HG02763 (cell line): ENCODE data around the gene STEAP1B.
"Not testable (repeated sequence)": the region's sequence is repeated elsewhere in the genome, so short reads cannot be mapped to it uniquely, and the experiment has no call there.

Source experiments
- ATAC-seq: cut with Tn5 transposase; IDR thresholded peaks from one replicate; pipeline ENCODE4 v1.9.1; 2021; ENCODE audit warnings: mild to moderate bottlenecking, moderate library complexity; ENCODE audit not compliant: unreplicated experiment

Gene STEAP1B

DNA sequence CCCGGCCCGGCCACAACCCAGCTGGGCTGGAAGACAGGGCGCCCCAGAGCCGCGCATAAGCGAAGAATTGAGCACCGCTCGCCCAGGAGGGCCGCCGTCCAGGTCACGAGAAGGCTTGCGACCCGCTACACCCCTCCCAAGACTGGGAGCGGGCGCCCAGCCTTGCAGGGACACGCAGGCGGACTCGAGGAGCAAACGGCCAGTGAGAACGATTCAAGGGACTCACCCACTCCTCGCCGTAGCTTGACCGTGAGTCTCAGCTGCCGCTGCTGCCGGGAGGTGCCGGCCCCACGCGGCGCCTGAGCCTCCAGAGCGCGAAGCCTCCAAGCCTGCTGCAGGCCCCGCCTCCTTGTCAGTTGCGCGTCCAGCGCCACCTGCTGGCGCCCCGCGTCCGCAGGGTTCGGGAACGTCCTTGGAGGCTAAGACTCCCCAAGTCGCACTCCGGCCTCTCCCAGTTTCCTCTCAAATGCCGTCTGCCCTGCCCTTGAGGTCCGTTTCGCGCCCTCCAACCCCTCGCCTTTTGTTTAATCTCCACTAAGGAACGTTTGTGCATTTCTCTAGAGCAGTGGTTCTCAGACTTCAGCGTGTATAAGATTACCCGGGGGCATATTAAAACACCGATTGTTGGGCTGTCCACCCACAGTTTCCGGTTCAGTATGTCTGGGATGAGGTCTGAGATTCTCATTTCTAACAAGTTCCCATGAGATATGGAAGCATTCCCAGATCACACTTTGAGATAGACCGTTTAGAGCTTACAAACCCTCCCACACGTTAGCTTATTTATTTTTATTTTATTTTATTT is at the start of gene STEAP1B:
STEAP1B (minus strand) TSS at position 301 of the 802 bp plus-strand sequence. CDS start 5,333 bp downstream, outside the sequence.
- peak; percentile 92 for ATAC-seq

DNA sequence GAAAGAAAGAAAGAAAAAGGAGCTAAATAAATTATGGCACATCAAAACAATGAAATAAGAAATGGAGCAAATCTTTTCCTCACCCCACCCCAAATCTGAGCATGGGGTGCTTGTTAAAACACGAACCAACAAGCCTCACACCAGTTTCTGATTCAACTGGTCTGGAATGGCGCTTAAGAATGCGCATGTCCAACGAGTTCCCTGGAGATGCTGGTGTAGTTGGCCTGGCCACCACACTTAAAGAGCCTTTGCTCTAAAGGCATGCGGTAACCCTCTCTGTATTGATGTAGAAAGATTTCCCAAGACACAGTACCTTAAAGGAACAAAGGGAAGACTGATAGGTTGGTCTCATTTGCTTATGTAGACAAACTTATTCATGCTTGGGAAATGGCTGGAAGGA is 49.1 kb upstream of the STEAP1B start:
- ATAC-seq, result no peak

DNA sequence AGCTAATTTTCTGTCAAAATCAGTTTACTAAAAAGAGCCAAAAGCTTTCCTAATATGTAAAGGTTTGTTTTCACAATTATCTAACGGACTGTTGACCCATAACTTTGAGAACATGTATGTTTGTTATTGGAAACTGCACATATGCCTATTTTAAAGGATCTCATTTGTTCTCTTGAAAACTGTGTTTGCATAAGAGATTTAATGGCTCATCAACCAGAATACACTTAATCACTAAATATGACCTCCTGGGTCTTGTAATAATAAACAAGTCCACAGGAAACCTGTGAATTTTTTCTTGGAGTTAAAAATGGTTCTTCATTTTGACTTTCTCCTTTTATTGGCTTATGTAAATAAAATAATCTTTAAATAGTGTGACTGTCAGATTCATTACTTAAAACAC is 48.3 kb upstream of the STEAP1B start:
- no peak for ATAC-seq

DNA sequence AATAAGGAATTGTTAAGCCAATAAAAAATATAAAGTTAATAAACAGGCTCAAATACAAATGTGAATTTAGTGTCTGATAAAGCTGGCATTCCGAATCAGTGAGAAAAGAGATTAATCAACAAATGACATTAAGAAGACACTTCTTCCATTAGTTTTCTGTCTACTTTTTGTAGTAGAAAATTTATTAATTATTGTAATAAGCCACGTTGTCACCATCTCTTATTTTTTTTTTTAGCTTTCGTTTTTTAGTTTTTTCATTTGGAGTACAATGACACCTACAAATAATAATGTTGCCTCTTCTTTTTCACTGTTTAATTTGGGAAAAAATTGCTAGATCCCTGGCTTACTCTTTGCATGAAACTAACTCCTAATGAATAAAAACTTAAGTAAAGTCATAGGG is 46.8 kb upstream of the STEAP1B start:
- ATAC-seq, result no peak

DNA sequence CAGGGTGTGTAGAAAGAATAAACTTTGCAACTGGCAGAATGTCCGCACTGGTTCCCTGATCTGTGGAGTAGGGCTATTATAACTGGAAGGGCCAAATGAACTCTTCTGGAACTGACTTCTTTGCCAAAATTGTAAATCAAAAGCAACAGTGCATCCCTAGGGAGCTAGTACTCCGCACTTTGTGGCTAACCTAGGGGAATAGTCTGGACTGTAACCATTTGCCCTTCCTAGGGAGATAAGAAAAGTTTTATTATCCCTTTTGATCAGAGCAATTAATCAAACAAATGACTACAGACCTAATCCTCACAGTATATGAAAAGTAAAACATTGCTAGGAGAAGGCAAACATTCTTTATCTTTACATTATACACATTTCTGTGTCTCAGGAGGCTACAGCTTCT is 45.5 kb upstream of the STEAP1B start:
- ATAC-seq, result no peak

DNA sequence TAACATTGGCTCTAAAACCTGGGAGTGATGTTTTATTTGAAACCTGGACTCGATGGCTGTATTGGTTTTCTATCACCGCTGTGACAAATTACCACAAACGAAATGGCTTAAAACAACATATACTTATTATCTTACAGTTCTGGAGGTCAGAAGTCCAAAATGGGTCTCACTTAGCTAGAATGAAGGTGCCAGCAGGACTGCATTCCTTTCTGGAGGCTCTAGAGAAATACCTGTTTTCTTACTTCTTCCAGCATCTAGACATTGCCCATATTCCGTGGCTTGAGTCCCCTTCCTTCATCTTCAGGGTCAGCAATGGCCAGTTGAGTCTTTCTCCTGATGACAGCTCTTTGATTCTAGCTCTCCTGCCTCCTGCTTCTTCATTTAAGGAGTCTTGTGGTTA is 44.3 kb upstream of the STEAP1B start:
- no peak for ATAC-seq

DNA sequence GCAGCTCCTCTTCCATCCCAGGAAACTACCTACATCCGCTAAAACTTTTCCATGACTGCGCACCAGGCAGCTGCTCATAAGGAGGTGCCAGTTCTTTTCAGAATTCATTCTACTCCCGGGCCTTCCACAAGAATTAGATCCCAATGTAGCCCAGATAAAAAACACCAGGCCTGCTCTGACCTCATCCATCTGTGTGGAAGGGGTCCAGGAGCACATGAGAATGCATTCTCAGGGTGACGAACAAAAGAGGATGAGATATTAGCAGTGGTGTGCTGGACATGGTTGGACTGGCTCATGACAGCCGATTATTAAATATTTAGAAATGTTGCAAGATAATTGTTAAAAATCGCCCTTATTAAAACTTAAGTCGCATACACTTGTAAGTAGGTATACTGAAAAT is 43.2 kb upstream of the STEAP1B start:
- no peak for ATAC-seq

DNA sequence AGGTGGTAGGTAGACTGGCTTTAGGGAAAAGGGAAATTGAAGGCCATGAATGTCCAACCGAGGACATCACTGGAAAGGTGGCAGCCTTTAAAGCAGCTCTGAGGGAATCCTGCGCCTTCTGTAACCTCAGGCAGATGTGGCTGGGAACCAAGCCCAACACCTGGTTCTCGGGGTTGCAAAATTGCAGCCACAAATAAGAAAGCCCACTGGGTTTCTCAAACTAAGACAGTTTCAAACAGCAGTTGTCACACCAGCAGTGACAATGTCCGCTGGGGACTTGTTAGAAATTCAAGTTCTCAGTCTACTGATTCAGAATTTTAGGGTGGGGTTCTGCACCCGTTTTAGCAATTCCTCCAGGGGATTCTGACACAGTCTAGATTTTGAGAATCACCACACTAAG is 42.7 kb upstream of the STEAP1B start:
- ATAC-seq, result no peak

DNA sequence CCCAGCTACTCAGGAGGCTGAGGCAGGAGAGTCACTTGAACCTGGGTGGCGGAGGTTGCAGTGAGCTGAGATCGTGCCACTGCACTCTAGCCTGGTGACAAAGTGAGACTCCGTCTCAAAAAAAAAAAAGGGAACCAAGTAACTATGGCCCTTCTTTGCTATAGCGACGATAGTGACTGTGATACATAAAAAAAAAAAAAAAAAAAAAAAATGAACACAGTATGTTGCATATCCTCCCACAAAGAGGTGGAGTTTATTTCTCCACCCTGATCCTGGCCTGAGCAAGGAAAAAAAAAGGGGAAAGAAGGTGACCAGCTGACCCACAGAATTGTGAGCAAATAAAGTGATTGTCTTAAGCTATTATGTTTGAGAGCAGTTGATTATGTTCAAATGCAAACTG is 42.3 kb upstream of the STEAP1B start:
- no peak for ATAC-seq

DNA sequence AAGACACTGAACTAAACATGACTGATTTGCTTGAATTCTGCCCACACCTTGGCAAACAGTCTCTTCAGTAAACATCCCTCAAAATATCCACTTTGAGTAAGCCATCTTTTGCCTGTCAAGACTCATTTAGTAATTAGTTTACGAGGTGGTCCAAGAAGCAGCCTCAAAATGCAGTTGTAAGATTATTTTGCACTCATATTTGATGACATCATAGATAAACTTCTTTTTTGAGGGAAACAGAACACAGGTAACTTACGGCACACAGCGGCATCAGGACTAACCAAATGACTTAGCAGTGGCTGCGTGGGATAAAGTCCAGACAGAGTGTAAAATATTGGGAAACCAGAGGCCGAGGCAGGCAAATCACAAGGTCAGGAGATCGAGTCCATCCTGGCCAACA is 41.8 kb upstream of the STEAP1B start:
- ATAC-seq, result no peak

DNA sequence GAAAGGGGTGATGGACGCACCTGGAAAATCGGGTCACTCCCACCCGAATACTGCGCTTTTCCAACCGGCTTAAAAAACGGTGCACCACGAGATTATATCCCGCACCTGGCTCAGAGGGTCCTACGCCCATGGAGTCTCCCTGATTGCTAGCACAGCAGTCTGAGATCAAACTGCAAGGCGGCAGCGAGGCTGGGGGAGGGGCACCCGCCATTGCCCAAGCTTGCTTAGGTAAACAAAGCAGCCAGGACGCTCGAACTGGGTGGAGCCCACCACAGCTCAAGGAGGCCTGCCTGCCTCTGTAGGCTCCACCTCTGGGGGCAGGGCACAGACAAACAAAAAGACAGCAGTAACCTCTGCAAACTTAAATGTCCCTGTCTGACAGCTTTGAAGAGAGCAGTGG is 28.5 kb upstream of the STEAP1B start:
- not testable (repeated sequence) for ATAC-seq

DNA sequence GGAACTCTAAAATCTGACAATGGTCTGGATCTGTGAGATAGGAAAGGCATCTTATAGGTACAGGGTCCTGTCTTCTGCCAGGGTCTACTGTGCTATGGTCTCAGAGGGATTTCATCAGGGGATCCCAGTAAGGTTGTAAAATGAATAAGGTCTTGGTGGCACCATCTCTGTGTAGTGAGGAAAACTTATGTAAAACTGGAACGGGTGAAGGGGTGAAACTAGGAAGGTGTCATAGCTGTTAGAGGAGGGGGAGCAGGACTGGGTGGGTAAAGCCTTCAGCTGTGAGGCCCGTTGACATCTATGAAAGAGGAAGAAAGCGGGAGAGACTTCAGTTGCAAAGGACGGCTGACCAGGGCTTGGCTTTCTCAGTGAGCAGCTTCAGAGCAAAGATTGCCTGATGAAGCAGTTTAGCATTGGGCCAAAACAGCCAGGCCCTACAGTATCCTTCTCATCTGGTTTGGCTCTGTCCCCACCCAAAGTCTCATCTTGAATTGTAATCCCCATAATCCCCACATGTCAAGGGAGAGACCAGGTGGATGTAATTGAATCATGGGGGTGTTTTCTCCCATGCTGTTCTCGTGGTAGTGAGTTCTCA is 24.5 kb upstream of the STEAP1B start:
- not testable (repeated sequence) for ATAC-seq

DNA sequence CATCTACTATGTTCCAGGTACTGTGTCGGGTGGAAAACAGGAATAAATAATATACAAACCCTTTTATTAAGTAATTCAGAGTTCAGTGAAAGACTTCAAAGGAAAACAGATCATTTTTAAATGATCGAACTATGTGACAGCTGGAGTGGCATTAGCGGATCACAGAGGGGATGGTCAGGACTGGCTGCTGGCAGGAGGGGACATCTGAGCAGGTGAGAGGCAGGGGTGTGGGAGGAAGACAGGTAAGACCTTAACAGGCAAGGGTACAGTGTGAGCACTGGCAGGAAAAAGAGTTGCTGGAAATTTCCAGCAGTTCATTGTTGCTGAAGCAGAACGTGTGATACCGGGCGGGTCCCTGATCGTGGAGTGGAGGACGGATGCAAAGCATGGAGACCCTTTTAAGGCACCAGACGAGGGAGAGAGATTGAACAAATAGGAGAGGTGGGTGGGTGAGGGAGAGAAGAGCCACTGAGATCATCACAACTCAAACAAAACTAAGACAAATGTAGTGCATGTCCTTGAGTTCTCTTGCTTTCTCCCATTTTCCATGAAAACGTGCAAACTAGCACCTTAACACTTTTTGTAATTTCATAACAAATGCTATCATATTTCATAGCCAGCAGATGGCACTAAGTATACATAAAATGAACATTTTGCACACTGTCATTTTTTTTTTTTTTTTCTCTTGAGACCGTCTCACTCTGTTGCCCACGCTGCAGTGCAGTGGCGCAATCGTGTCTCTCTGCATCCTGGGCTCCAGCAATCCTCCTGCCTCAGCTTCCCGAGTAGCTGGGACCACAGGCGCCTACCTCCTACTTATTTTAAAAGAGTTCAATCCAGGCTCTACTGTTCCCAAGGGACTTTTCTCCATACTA is 23.7 kb upstream of the STEAP1B start:
- ATAC-seq, result not testable (repeated sequence)

DNA sequence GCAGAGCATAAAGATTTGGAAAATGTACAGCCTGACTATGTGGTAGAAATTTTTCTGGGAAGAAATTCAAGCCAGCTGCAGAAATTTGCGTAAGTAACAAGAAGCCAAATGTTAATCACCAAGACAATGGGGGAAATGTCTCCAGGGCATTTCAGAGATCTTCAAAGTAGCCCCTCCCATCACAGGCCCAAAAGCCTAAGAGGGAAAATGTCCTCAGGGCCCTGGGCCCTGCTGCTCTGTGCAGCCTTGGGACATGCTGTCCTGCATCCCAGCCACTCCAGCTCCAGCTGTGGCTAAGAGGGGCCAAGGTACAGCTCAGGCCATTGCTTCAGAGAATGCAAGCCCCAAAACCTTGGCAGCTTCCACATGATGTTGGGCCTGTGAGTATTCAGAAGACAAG is 19.6 kb upstream of the STEAP1B start:
- not testable (repeated sequence) for ATAC-seq

DNA sequence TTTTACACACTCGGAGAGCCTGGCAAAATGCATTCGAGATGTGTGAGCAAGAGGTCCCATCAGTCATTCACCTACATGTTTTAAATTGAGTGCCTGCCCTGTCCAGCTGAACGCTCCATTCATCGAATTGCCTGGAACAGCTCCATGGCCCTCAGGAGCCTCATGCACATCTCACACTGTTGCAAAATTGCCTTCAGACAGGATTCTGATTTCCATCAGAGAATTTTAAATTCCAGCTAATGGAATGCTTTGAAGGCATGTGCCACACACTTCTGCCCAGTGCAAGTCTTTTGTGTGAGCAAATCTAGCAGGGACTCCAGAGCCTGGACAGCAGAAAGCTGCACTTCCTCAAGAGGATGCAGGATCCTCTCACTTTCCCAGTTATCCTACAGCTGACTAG is 17.0 kb upstream of the STEAP1B start:
- ATAC-seq, result not testable (repeated sequence)

DNA sequence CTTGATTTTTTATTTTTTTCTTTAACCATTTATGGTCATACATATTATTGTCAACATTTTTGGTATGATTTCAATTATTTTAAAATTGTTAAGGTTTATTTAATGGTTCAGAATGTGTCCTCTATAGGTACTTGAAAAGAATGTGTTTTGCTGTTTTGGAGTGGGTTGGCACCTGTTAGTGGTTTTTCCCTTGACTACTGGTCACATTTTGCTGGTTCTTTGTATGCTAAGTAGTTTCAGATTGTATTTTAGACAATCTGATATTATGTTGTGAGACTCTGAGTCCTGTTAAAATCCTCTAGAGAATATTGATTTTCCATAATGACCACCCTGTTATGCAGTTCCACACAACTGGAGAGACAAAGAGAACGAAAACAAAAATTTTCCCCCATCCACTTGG is 15.0 kb upstream of the STEAP1B start:
- not testable (repeated sequence) for ATAC-seq

DNA sequence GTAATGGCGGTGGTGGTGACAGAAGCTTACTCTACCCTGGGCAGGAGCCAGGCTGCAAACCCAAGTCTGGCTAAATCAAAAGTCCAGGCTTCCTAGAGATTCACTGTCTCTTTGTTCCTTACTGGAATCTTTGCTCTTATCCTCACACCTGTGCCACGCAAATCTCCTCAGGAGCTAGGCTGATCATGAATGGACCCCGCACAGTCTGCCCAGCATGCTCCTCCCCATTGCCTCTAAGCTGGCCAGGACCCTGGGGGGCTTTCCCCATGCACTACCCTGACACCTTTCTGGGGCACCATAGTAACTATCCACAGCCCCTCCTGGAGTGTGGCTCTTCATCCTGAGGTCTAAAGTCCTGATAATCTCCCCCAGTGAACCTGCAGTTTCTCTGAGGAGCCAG is 7.3 kb upstream of the STEAP1B start:
- not testable (repeated sequence) for ATAC-seq

DNA sequence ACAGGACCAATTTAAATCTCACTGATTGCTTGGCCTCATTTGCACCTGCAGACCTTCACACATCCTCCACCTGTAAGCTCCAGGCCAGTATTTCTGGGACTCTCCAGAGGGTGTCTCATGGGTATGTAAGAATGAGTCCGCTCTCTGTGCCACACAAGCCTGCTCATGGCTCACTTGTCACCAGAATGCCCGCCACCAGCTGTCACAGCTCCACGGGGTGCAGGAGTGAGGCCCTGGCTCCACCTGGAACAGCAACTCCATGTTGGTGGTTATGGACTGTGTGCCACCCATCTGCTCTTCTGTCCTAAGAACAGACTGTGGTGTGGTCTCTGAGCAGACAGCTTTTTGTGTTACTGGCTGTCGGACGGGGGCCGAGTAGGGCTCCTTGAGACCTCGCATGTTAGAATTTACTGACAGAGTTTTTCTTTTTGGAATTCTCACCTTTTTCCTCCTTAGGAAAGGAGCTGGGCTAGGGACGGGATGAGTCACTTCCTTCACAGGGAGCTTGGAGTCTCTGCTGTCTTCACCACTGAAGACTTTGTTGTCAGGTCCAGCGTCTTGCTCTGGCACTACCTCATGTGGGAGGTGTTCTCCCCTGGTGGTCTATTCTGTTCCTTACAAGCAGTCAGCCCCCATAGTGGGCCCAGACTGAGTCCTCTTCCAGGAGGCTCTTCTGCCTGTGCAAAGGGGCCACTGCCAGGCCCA is 6.5 kb upstream of the STEAP1B start:
- ATAC-seq, result not testable (repeated sequence)

DNA sequence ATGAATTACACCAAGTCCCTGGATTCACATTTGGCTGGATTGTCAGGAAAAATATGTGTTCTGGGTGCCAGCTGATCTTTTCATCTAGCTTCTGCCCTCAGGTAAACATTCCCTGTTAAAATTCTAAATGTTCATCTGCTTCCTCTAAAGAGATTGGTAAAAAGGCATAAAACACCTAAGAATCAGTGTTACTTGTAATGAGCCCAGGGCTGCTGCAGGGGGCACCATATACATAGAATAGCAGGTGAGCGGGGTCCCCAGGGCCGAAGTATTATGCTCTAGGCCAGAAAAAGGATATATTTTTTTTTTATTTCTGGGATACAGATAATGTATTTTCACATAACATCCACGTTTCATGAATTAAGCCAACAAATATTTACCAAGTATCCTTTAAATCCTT is 4.5 kb upstream of the STEAP1B start:
- ATAC-seq, result not testable (repeated sequence)

DNA sequence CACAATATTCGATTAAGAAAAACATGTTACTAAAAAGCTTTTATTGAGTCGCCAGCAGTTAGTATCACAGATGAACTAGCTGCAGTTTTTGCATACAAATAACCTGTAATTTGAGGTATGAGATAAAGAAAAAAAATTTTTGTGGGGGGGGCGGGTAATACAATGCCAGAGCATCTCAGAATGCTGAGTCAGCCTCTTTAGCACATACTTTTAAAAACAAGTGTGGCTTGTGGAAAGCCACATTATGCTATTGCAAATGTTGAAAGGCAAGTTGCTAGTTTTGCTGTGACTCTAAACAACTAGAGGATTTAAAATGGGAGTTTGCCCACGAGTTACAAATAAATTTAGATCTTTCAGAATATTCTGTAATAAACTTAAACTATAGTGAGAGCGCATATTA is 2.1 kb upstream of the STEAP1B start:
- not testable (repeated sequence) for ATAC-seq

DNA sequence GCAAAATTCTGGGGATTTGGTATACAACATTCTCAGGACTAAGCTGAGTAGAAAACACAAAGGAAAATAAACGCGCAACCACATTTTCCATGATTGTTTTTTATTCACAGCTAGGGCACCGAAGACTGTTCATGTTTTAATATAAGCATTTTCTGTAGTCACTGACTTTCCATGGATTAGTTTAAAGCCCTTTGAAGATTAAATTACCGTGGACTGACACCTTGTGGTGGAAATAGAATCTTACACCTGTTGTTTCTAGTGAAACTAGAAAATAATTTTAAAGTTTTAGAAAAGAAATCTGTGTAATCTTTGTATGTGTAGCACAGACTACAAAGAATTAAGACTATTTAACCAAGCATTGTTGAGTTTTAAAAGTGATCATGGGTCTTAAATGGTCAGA is 1.3 kb upstream of the STEAP1B start:
- ATAC-seq, result not testable (repeated sequence)
